HEK293 (cell line): ENCODE results near the gene RPL10A.

Experiments used
- BCL11B ChIP-seq: fragments of 450-650 bp; formaldehyde crosslinking; IDR thresholded peaks from 2 replicates; pipeline ENCODE4 v1.5.1; 2016; ENCODE audit warnings: low read depth, missing biosample characterization, missing genetic modification characterization
- IKZF3 ChIP-seq: fragments of 450-650 bp; IDR thresholded peaks from 2 replicates; pipeline ENCODE4 v1.5.0; 2018; ENCODE audit warnings: missing biosample characterization, mild to moderate bottlenecking, missing genetic modification characterization, moderate library complexity
- KLF17 ChIP-seq: fragments of 450-650 bp; formaldehyde crosslinking; IDR thresholded peaks from 2 replicates; pipeline ENCODE4 v1.5.1; 2016; ENCODE audit warnings: missing biosample characterization, missing genetic modification characterization
- PRDM1 ChIP-seq: fragments of 450-650 bp; formaldehyde crosslinking; IDR thresholded peaks from 2 replicates; pipeline ENCODE4; 2016; ENCODE audit warnings: missing biosample characterization, missing genetic modification characterization
- TCF7L2 ChIP-seq: IDR thresholded peaks from 2 replicates; pipeline ENCODE4 v1.6.1; 2011; ENCODE audit warnings: low read depth, mild to moderate bottlenecking, inconsistent platforms, low read length, moderate library complexity, borderline replicate concordance
- TRIM28 ChIP-seq: IDR thresholded peaks from 2 replicates; pipeline ENCODE4 v1.6.1; 2011; ENCODE audit warnings: low read length, control low read depth, borderline replicate concordance
- ZBTB11 ChIP-seq: fragments of 450-650 bp; formaldehyde crosslinking; conservative IDR thresholded peaks from 2 replicates; pipeline ENCODE4 v1.5.1; 2016; ENCODE audit warnings: low read depth, missing biosample characterization, missing genetic modification characterization
- ZFP69B ChIP-seq: fragments of 450-650 bp; formaldehyde crosslinking; IDR thresholded peaks from 2 replicates; pipeline ENCODE4 v1.5.1; 2016; ENCODE audit warnings: missing biosample characterization, missing genetic modification characterization
- ZNF114 ChIP-seq: fragments of 450-650 bp; formaldehyde crosslinking; IDR thresholded peaks from 2 replicates; pipeline ENCODE4 v1.5.0; 2017; ENCODE audit warnings: missing biosample characterization, missing genetic modification characterization
- ZNF146 ChIP-seq: fragments of 450-650 bp; formaldehyde crosslinking; IDR thresholded peaks from 2 replicates; pipeline ENCODE4 v1.5.1; 2016; ENCODE audit warnings: missing biosample characterization, missing genetic modification characterization
- ZNF350 ChIP-seq: fragments of 450-650 bp; formaldehyde crosslinking; IDR thresholded peaks from 2 replicates; pipeline ENCODE4 v1.5.0; 2017; ENCODE audit warnings: missing biosample characterization, mild to moderate bottlenecking, missing genetic modification characterization
- ZNF394 ChIP-seq: fragments of 450-650 bp; formaldehyde crosslinking; IDR thresholded peaks from 2 replicates; pipeline ENCODE4 v1.5.1; 2016; ENCODE audit warnings: missing biosample characterization, missing genetic modification characterization, mild to moderate bottlenecking, moderate library complexity, borderline replicate concordance
- ZNF426 ChIP-seq: fragments of 450-650 bp; formaldehyde crosslinking; IDR thresholded peaks from 2 replicates; pipeline ENCODE4 v1.5.1; 2017; ENCODE audit warnings: missing biosample characterization, missing genetic modification characterization, mild to moderate bottlenecking, inconsistent platforms, moderate library complexity
- ZNF433 ChIP-seq: fragments of 450-650 bp; formaldehyde crosslinking; IDR thresholded peaks from 2 replicates; pipeline ENCODE4 v1.5.1; 2016; ENCODE audit warnings: missing biosample characterization, missing genetic modification characterization, low read depth
- ZNF529 ChIP-seq: fragments of 450-650 bp; formaldehyde crosslinking; IDR thresholded peaks from 2 replicates; pipeline ENCODE4 v1.5.1; 2017; ENCODE audit warnings: missing genetic modification characterization, missing biosample characterization; ENCODE audit not compliant: insufficient replicate concordance
- ZNF530 ChIP-seq: fragments of 450-650 bp; formaldehyde crosslinking; IDR thresholded peaks from 2 replicates; pipeline ENCODE4 v1.5.1; 2016; ENCODE audit warnings: low read depth, missing biosample characterization, missing genetic modification characterization
- ZNF549 ChIP-seq: fragments of 450-650 bp; IDR thresholded peaks from 2 replicates; pipeline ENCODE4 v1.5.1; 2018; ENCODE audit warnings: missing biosample characterization, missing genetic modification characterization, mild to moderate bottlenecking, inconsistent platforms, moderate library complexity
- ZNF768 ChIP-seq: fragments of 450-650 bp; formaldehyde crosslinking; IDR thresholded peaks from 2 replicates; pipeline ENCODE4 v1.5.1; 2018; ENCODE audit warnings: missing biosample characterization, mild to moderate bottlenecking, missing genetic modification characterization
- ZNF776 ChIP-seq: fragments of 450-650 bp; formaldehyde crosslinking; IDR thresholded peaks from 2 replicates; pipeline ENCODE4 v1.5.0; 2017; ENCODE audit warnings: missing biosample characterization, missing genetic modification characterization, borderline replicate concordance
- ZSCAN30 ChIP-seq: fragments of 450-650 bp; IDR thresholded peaks from 2 replicates; pipeline ENCODE4 v1.5.1; 2018; ENCODE audit warnings: missing biosample characterization, mild to moderate bottlenecking, missing genetic modification characterization, moderate library complexity
- TF ChIP-seq, protein P1 (sequence below): fragments of 450-650 bp; formaldehyde crosslinking; conservative IDR thresholded peaks from 2 replicates; pipeline ENCODE4 v1.5.1; 2016; ENCODE audit warnings: low read depth, missing biosample characterization, missing genetic modification characterization
- TF ChIP-seq, protein P2 (sequence below): fragments of 450-650 bp; formaldehyde crosslinking; IDR thresholded peaks from 2 replicates; pipeline ENCODE4 v1.5.1; 2016; ENCODE audit warnings: missing biosample characterization, missing genetic modification characterization
- TF ChIP-seq, protein P3 (sequence below): fragments of 450-650 bp; formaldehyde crosslinking; IDR thresholded peaks from 2 replicates; pipeline ENCODE4 v1.5.1; 2016; ENCODE audit warnings: missing biosample characterization, missing genetic modification characterization
- TF ChIP-seq, protein P4 (sequence below): fragments of 450-650 bp; formaldehyde crosslinking; IDR thresholded peaks from 2 replicates; pipeline ENCODE4; 2016; ENCODE audit warnings: missing biosample characterization, missing genetic modification characterization
- TF ChIP-seq, protein P5 (sequence below): fragments of 450-650 bp; formaldehyde crosslinking; IDR thresholded peaks from 2 replicates; pipeline ENCODE4 v1.5.1; 2016; ENCODE audit warnings: missing biosample characterization, missing genetic modification characterization

RPL10A gene

GRCh38 chr6:35474131-35474941, 6.1 kb downstream of the RPL10A start (continued):
- TF ChIP-seq KLF17 (tag by site-specific recombination), result no peak
- no peak for TF ChIP-seq ZNF549 (tag by site-specific recombination)
- no peak for TF ChIP-seq ZNF433 (tag by site-specific recombination)
- TF ChIP-seq, protein P1, sequence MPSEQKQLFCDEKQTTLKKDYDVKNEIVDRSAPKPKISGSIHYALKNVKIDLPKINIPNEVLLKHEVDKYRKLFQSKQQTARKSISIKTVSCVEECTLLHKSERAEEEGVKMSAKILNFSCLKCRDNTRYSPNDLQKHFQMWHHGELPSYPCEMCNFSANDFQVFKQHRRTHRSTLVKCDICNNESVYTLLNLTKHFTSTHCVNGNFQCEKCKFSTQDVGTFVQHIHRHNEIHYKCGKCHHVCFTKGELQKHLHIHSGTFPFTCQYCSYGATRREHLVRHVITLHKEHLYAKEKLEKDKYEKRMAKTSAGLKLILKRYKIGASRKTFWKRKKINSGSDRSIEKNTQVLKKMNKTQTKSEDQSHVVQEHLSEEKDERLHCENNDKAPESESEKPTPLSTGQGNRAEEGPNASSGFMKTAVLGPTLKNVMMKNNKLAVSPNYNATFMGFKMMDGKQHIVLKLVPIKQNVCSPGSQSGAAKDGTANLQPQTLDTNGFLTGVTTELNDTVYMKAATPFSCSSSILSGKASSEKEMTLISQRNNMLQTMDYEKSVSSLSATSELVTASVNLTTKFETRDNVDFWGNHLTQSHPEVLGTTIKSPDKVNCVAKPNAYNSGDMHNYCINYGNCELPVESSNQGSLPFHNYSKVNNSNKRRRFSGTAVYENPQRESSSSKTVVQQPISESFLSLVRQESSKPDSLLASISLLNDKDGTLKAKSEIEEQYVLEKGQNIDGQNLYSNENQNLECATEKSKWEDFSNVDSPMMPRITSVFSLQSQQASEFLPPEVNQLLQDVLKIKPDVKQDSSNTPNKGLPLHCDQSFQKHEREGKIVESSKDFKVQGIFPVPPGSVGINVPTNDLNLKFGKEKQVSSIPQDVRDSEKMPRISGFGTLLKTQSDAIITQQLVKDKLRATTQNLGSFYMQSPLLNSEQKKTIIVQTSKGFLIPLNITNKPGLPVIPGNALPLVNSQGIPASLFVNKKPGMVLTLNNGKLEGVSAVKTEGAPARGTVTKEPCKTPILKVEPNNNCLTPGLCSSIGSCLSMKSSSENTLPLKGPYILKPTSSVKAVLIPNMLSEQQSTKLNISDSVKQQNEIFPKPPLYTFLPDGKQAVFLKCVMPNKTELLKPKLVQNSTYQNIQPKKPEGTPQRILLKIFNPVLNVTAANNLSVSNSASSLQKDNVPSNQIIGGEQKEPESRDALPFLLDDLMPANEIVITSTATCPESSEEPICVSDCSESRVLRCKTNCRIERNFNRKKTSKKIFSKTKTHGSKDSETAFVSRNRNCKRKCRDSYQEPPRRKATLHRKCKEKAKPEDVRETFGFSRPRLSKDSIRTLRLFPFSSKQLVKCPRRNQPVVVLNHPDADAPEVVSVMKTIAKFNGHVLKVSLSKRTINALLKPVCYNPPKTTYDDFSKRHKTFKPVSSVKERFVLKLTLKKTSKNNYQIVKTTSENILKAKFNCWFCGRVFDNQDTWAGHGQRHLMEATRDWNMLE (tag by site-specific recombination), result no peak
- no peak for TF ChIP-seq TCF7L2
- TF ChIP-seq IKZF3 (tag by site-specific recombination), result no peak
- TF ChIP-seq, protein P2, sequence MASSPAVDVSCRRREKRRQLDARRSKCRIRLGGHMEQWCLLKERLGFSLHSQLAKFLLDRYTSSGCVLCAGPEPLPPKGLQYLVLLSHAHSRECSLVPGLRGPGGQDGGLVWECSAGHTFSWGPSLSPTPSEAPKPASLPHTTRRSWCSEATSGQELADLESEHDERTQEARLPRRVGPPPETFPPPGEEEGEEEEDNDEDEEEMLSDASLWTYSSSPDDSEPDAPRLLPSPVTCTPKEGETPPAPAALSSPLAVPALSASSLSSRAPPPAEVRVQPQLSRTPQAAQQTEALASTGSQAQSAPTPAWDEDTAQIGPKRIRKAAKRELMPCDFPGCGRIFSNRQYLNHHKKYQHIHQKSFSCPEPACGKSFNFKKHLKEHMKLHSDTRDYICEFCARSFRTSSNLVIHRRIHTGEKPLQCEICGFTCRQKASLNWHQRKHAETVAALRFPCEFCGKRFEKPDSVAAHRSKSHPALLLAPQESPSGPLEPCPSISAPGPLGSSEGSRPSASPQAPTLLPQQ, result peak; percentile 84
- TF ChIP-seq ZNF350 (tag by site-specific recombination), result no peak
- no peak for TF ChIP-seq ZSCAN30 (tag by site-specific recombination)
- TF ChIP-seq BCL11B, result no peak
- TF ChIP-seq ZNF394 (tag by site-specific recombination), result peak; percentile 34; the same call in 1 of the 2 replicates
- no peak for TF ChIP-seq ZNF529
- TF ChIP-seq PRDM1, result no peak
- TF ChIP-seq ZNF776 (tag by site-specific recombination), result no peak
- TF ChIP-seq ZNF768 (tag by site-specific recombination), result no peak
- TF ChIP-seq ZNF114 (tag by site-specific recombination), result no peak
- TF ChIP-seq ZFP69B (tag by site-specific recombination), result peak; percentile 88
- no peak for TF ChIP-seq ZBTB11
- TF ChIP-seq ZNF530 (tag by site-specific recombination), result no peak
- TF ChIP-seq ZNF146 (tag by site-specific recombination), result no peak
- TF ChIP-seq, protein P3, sequence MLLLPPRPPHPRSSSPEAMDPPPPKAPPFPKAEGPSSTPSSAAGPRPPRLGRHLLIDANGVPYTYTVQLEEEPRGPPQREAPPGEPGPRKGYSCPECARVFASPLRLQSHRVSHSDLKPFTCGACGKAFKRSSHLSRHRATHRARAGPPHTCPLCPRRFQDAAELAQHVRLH, result no peak
- TF ChIP-seq, protein P4, sequence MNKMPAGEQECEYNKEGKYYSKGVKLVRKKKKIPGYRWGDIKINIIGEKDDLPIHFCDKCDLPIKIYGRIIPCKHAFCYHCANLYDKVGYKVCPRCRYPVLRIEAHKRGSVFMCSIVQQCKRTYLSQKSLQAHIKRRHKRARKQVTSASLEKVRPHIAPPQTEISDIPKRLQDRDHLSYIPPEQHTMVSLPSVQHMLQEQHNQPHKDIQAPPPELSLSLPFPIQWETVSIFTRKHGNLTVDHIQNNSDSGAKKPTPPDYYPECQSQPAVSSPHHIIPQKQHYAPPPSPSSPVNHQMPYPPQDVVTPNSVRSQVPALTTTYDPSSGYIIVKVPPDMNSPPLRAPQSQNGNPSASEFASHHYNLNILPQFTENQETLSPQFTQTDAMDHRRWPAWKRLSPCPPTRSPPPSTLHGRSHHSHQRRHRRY (tag by site-specific recombination), result no peak
- TF ChIP-seq, protein P5, sequence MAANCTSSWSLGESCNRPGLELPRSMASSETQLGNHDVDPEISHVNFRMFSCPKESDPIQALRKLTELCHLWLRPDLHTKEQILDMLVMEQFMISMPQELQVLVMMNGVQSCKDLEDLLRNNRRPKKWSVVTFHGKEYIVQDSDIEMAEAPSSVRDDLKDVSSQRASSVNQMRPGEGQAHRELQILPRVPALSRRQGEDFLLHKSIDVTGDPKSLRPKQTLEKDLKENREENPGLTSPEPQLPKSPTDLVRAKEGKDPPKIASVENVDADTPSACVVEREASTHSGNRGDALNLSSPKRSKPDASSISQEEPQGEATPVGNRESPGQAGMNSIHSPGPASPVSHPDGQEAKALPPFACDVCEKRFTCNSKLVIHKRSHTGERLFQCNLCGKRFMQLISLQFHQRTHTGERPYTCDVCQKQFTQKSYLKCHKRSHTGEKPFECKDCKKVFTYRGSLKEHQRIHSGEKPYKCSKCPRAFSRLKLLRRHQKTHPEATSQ, result no peak
- no peak for TF ChIP-seq TRIM28
- TF ChIP-seq ZNF426 (tag by site-specific recombination), result no peak
